Medulla oblongata (tissue), 1 donor: ENCODE data around the gene ENKUR.
"Not testable (repeated sequence)": the region's sequence is repeated elsewhere in the genome, so short reads cannot be mapped to it uniquely, and the experiment has no call there.

ENCODE experiments used
- DNase-seq: peaks from one replicate; pipeline ENCODE4 v3.0.0-alpha.2; 2015; ENCODE audit errors: extremely low spot score

The ENKUR gene

GRCh38 chr10:24973163-24973562, 42.8 kb downstream of the ENKUR start:
- no peak for DNase-seq

DNA sequence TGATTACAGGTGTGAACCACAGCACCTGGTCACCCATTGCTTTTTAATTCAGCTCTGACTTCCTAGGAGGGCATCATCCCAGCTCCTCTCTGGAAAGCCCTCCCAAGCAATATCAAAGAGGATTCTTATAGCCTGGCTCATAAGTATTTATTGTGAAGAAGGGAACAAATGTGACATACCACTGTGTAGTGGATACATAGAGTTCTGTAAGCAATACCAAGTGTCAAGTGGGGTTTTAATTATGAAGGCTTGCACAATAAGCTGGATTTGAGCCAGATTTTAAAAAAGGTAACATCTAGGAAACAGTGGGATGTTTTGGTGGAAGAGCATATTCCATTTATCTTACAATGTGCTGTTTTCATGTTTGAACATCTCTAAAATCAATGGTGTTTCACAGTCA, 44.6 kb downstream of the ENKUR start:
- no peak for DNase-seq

GRCh38 chr10:24969841-24970281, 46.1 kb downstream of the ENKUR start:
- DNase-seq: no peak

GRCh38 chr10:24968951-24969350, 47.0 kb downstream of the ENKUR start:
- DNase-seq: not testable (repeated sequence)

DNA sequence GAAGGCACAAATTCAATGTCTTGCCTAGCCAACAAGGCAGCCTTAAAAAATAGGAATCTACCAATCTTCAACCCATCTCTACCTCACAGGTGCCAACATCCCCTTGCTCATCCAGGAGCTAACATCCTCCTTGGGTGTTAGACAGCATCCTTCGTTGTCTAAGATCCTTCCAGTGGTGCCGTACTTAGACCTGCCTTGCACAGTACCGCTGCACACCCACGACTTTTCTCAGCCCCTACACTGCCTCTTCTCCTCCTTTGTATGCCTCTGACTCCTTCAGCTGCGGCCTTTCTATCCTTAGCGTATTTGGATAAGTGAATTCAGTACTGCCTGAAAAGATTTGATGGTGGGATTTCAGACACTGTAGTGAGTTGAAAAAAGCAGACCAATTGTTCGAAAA, 47.6 kb downstream of the ENKUR start:
- DNase-seq: no peak

DNA sequence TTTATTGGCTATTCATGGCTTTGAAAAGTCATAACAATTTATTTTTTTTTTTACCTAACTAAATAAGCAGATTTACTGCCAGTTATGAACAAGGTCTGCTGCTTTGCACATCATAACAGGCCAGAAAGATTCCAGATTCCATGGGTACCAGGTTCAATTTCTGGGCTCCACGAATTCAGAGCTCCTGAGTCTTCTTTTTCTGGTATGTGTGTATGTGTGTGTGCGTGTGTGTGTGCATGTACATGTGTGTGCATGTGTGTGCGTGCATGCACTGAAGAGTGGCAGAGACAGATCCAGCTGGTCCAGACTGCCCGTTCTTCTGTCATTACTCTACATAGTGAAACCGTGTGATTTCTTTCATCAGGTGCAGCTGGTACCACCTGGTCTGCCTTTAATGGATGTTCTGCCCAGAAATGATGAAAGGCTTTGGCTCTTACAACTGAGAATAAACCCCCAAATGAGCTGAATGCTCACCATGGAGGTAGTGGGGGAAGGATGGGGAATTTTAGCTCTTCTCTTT, 48.9 kb downstream of the ENKUR start:
- no peak for DNase-seq

- no peak for DNase-seq
These were observed 50.9 kb downstream of the ENKUR start for GRCh38 chr10:24965051-24965450.

DNA sequence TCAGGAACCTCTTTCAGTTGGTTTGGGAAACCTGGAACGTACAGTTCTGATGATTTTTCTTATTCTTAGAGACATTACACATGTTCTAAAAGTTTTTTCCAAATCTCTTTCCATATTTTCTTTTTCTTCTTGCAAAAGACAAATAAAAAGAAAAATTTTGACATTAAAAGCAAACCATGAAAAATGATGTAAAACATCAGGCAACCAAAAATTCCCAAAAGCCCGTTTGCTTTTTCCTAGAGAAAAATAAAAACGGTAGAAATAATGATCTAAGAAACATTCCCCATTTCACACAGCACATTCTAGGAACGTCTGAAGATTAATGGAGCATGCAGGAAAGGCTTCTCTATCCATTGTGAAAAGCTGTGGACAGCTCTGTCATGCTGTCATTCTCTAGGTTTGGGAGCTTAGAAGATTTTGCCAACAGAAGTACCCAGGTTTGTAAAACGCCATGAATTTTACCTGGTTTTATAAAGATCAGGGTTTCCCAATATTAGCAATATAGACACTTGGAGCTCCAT, 52.4 kb downstream of the ENKUR start:
- DNase-seq: no peak

DNA sequence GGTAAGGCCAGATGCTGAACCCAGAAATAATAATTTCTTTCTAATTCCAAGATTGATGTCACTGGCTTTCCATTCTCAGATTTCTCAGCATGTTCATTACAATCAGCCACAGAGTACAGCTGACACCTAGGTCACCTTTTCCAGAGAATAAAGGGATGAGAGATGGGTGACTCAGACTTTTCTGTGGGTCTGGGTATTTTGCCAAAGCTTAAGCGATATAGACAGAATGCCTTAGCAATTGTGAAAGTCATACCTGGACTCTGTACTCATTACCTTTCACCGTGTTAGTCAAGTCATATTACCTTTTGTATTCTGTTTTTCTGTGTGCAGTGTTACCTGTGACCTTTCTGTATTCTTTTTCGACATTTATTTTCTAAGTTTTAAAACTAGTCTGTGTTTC, 53.0 kb downstream of the ENKUR start:
- no peak for DNase-seq

GRCh38 chr10:24961582-24961981, 54.4 kb downstream of the ENKUR start:
- DNase-seq: no peak

GRCh38 chr10:24959382-24959730, 56.6 kb downstream of the ENKUR start:
- no peak for DNase-seq

DNA sequence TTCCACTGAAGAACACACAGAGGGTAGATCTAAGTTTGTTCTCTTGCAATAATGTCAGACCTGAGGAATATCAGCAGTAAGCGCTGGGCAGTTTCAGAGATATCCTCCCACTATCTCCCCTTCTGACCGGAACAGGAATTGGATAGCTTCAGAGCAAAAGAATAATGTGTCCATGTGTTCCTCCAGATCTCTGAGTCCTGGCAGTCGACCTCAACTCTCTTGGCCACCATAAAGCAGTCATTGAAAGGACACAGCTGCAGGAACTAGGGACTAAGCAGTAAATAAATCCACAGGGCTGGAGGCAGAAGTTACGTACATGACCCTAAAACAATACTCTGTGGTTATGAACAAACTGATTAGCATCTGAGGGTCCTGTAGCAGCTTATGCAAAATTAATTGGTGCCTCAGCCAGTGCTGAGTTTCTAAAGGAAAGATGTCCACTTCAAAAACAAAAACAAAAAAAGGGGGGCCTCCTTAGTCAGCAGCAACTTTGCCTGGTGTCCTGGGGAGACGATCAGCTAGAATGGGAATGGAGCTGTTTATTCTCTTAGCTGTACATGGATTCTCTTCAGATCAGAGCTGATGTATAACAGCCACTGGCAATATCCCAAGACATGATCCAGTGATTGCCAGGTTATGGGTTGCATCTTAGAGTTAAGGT, 57.1 kb downstream of the ENKUR start:
- peak; percentile 94 for DNase-seq

DNA sequence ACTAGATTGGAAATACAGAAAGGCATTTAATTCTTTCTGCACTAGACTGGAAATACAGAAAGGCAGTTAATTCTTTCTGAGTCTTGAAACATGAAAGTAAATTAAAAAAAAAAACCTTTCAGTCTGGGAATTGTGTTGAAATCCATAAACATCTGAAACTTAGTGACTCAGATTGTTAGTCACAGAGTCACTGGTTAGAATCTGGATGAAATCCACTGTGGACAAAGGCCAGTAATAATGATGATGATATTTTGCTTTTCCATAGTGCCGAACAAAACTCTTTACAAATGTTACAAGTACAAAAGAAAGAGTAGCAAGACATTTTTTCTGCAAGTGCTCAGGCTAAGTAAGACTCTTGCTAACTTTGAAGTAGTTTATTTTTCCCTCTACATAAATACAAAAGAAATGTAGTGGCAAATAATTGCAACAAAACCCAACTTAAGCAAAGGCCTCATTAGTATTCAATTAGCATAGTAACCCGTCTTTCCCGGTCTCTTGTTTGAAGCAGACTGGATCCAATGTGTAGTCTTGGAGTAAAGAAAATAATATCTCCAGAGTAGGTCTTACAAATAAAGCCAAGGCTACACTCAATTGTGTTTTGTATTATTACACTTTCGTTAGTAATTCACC, 57.8 kb downstream of the ENKUR start:
- peak; percentile 60 for DNase-seq

GRCh38 chr10:24957624-24958051, 58.3 kb downstream of the ENKUR start:
- DNase-seq: not testable (repeated sequence)

- no peak for DNase-seq
These were observed 62.3 kb downstream of the ENKUR start for GRCh38 chr10:24953675-24954074.

DNA sequence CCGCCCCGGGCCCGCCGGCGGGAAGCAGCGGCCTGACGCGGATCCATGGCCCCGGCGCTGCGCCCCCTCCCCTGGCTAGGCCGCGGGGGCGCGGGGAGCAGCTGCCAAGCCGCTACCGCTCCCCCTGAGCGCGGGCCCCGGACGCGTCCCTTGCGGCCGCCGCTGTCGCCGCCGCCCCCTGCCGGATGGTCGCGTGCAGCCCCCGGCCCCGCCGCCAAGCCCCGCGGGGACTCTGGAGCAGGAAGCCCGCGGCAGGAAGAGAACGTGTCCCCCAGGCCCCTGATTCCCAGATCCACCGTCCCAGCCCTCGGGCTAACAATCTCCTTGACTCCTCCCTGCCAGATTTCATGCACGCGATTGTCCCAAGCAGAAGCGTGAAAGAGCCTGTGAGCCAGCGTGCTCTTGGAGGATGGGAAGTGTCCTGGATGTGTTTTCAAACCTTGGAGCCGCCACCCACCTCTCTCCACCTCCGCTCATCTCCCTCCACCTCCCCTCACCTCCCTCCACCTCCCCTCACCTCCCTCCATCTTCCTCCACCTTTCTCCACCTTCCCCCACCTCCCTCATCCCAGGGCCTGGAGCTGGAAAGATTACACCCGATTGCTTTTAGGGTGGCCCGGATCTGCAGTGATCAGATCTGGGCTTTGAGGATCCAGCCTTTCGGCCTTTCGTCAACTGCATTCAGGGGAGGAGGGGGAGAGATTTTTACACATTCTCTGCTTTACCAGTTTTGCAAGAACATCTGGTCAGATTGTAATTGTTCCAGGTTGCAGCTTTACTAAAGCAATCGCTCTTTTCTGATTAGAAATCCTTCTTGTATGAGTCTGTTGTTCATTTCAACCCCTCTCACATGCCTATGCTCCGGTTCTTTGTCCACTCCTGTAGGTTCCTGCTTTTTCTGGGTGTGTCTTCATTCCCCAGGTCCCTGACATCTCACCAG, 63.0 kb downstream of the ENKUR start:
- DNase-seq: peak; percentile 58

GRCh38 chr10:24952143-24952706, 63.7 kb downstream of the ENKUR start, which contains the start of gene PRTFDC1:
TSS of gene PRTFDC1 (minus strand) at chr10:24952606. CDS start at chr10:24952575, 31 bp downstream.
- peak; percentile 58 for DNase-seq

- peak; percentile 61 for DNase-seq
These were observed 64.5 kb downstream of the ENKUR start for GRCh38 chr10:24951201-24952142.

DNA sequence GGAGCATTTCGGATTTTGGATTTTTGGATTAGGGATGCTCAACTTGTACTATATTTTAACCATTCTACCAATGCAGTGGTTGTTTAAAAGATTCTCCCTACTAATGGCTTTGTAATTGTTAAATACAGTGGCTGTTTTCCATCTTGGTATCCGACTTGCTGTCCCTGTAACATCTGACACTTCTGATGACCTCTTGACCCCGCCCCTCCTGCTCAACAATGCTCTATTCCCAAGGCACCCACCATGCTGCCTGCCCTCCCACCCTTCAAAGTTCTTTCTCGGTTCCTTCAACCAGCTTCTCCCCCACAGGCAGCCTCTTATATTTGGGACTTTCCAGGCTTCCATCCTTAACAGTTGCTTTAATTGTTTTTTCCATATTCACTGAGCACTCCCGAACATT, 65.5 kb downstream of the ENKUR start:
- DNase-seq: no peak

DNA sequence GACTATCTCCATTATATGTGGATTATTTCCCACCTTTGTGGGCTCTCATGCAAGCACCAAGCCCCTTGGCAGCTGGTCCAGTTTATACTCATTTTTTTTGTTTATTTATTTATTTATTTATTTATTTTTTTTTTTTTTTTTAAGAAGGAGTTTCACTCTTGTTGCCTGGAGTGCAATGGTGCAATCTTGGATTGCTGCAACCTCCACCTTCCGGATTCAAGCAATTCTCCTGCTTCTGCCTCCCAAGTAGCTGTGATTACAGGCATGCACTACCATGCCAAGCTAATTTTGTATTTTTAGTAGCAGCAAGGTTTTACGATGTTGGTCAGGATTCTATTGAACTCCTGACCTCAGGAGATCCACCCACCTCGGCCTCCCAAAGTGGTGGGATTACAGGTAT, 66.3 kb downstream of the ENKUR start:
- no peak for DNase-seq
